Hepatocyte (in vitro differentiated cells): ENCODE results near the gene DCUN1D2.
"Not testable (repeated sequence)": the region's sequence is repeated elsewhere in the genome, so short reads cannot be mapped to it uniquely, and the experiment has no call there.

Experiments
- EZH2 ChIP-seq: fragments of 200-600 bp; sonication (generic); IDR thresholded peaks from 2 replicates; pipeline ENCODE4 v1.6.1; 2016; ENCODE audit warnings: antibody characterized with exemption, mild to moderate bottlenecking, borderline replicate concordance
- EZH2phosphoT487 ChIP-seq: fragments of 200-600 bp; sonication (generic); IDR thresholded peaks from one replicate; pipeline ENCODE4 v1.6.1; 2018; ENCODE audit warnings: antibody characterized with exemption, mild to moderate bottlenecking, low read depth, moderate library complexity; ENCODE audit not compliant: unreplicated experiment, severe bottlenecking
- TF ChIP-seq, protein P1 (sequence below): fragments of 200-600 bp; sonication (generic); IDR thresholded peaks from 2 replicates; pipeline ENCODE4 v1.5.1; 2016; ENCODE audit warnings: antibody characterized with exemption, mild to moderate bottlenecking; ENCODE audit not compliant: poor library complexity

DNA sequence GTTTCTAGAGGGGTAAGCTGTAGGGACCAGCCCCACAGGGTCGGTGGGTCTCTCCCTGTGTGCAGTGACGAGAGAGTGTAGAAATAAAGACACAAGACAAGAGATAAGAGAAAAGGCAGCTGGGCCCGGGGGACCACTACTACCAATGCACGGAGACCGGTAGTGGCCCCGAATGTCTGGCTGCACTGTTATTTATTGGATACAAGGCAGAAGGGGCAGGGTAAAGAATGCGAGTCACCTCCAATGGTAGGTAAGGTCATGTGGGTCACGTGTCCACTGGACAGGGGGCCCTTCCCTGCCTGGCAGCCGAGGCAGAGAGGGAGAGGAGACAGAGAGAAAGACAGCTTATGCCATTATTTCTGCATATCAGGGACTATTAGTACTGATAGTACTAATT, 40.2 kb downstream of the DCUN1D2 start:
- TF ChIP-seq EZH2, EZH2phosphoT487: not testable (repeated sequence)
- TF ChIP-seq, protein P1, sequence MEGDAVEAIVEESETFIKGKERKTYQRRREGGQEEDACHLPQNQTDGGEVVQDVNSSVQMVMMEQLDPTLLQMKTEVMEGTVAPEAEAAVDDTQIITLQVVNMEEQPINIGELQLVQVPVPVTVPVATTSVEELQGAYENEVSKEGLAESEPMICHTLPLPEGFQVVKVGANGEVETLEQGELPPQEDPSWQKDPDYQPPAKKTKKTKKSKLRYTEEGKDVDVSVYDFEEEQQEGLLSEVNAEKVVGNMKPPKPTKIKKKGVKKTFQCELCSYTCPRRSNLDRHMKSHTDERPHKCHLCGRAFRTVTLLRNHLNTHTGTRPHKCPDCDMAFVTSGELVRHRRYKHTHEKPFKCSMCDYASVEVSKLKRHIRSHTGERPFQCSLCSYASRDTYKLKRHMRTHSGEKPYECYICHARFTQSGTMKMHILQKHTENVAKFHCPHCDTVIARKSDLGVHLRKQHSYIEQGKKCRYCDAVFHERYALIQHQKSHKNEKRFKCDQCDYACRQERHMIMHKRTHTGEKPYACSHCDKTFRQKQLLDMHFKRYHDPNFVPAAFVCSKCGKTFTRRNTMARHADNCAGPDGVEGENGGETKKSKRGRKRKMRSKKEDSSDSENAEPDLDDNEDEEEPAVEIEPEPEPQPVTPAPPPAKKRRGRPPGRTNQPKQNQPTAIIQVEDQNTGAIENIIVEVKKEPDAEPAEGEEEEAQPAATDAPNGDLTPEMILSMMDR = not testable (repeated sequence)
